Mammary epithelial cell (primary cell): ENCODE data around the gene PCF11.

Experiments
- CTCF ChIP-seq, 2 donors: IDR thresholded peaks in 1 of 2; conservative IDR thresholded peaks in 1 of 2; 2 replicates each; pipeline ENCODE4 v1.5.1; 2011 to 2012; ENCODE audit warnings: inconsistent platforms in 2 of 2, low read length in 2 of 2, mild to moderate bottlenecking in 2 of 2, control low read depth in 1 of 2, low read depth in 1 of 2; ENCODE audit not compliant: insufficient read depth in 1 of 2; ENCODE audit errors: extremely low read depth in 1 of 2
- EZH2 ChIP-seq: IDR thresholded peaks from 2 replicates; pipeline ENCODE4 v1.6.1; 2012; ENCODE audit warnings: low read length, inconsistent platforms, borderline replicate concordance

DNA sequence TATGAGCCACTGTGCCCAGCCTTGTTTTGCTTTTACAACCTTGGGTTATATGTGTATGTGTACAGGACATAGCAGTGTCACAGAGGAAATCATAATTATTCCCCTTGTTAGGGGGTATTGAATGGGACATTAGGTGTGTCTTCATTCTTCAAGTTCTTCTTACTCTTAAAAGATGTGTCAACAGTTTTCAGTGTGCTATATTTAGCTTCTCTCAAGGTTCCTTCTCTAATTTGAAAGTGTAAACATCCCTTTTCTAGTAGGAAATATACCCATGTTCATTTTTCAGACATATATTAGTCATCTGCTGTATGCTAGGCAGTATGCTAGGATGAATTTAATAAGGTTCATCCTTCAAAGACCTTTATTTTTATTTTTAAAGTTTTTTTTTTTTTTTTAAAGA is 17.1 kb downstream of the PCF11 start:
- TF ChIP-seq CTCF (conservative IDR thresholded peaks at IDR 0.05 in 1 of 2, IDR thresholded peaks at IDR 0.05 in 1 of 2; ENCODE audit: extremely low read depth in 1 of 2, insufficient read depth in 1 of 2, low read depth in 1 of 2, low read length in 2 of 2) (no peak), EZH2 (no peak)
